Measurements from ENCODE around the gene ARL5A.
"Not testable (repeated sequence)": the region's sequence is repeated elsewhere in the genome, so short reads cannot be mapped to it uniquely, and the experiment has no call there.

ARL5A gene

DNA sequence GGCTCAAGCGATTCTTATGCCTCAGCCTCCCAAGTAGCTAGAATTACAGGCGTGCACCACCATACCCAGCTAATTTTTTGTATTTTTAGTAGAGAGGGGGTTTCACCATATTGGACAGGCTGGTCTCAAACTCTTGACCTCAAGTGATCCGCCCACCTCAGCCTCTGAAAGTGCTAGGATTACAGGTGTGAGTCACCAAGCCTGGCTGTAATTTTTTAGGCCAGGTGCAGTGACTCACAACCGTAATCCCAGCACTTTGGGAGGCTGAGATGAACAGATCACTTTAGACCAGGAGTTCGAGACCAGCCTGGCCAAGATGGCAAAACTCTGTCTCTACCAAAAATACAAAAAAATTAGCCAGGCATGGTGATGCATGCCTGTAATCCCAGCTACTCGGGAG, 33.8 kb downstream of the ARL5A start:
- not testable (repeated sequence) for DNase-seq

DNA sequence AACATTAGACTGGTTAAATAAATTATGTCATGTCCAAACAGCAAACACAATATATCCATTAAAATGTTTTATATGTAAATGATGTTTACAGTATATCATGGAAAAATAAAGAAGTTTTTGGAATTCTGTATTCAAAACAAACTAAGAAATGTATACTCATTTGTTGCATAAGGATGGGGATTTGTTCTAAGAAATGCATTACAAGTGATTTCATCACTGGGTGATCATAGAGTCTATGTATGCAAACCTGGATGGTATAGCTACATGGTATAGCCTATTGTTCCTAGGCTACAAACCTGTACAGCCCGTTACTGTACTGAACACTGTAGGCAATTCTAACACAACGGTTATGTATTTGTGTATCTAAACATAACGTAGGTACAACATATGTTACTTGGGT, 35.1 kb downstream of the ARL5A start:
- DNase-seq: no peak

DNA sequence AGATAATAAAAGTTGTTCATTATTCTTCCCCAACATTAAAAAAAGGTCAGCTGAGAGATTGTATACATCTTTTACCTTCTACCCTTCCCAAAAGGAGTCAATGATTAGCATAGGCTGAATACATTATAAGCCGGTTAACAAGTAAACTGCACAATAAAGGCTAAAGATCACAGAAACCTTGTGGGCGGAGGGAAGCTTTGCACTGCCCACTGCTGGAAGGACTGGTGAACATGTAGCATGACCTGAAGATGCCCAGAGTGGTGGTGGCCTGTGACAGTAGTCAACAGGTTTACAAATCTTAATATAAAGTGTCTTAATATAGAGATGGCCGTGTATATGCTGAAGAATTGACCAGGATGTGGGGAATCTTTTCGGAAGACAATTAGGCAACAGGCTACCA, 35.6 kb downstream of the ARL5A start:
- DNase-seq: no peak

DNA sequence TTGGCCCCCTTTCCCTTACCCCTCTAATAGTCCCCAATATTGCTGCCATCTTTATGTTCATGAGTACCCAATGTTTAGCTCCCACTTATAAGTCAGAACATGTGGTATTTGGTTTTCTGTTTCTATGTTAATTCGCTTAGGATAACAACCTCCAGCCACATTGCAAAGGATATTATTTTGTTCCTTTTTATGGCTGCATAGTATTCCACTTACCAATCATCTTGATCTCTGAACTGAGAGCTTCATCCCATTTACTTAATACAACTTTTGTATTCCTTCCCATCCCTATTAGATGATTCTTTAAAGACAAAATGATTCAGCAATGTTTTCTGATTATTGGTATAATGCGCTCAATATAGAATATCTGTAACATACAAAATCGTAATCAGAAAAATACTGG, 36.7 kb downstream of the ARL5A start:
- no peak for DNase-seq

DNA sequence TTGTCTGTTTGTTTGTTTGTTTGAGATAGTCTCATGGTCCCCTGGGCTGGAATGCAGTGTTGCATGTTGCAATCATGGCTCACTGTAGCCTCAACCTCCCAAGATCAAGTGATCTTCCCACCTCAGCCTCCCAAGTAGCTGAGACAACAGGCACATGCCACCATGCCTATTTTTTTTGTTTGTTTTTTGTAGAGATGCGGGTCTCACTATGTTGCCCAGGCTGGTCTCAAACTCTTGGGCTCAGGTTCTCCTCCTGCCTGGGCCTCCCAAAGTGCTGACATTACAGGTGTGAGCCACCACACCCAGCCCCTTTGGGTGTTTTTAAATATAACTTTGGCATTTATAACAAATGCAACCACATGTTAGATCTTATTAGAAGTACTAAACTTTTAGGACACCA, 37.5 kb downstream of the ARL5A start:
- DNase-seq: no peak

DNA sequence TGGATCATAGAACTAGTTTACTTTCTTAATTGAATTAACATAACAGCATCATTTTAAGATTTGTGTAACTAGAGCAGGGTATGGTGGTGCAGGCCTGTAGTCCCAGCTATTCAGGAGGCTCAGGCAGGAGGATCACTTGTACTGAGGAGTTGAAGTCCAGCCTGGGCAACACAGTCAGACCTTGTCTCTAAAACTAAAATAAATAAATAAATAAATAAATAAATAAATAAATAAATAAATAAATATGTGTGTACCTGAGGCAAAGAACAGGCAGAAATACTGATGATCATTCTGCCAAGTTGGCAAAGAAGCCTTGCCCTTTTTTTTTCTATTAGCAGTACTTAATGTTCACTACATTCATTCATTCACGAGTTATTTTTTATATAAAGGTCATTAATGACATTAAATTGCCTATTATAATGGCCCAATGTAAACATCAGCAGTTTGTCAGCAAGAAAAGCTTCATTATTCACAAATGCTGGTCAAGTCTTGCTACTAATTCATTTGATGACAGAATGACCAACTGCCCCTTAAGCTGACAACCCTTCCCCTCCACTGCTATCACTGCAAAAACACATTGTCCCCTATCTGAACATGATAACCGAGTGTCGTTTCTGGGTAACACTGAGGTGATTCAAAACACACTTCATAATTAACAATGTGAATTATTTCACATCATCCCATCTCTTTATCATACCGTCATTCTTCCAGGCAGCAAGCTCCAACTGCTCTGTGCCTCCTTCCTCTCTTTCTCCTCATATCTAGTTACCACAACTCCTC, 39.0 kb downstream of the ARL5A start:
- DNase-seq: no peak

DNA sequence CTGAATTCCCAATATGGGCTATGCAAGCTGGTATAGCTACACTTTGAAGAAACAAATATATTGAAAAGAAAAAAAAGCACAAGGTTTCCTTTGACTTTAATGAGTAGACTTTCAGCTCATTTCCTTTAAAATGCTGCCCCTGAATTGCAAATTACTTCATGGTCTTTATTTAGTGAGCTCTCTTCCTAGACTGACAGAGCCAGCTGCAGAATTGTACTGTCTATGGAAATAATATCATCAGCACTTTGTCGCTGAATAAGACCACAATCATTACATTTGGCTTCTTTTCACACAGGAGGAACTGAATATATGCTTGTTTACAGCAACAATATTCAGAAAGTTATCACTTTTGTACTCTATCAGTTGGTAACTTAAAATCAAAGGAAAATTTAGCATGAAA, 41.7 kb downstream of the ARL5A start:
- no peak for DNase-seq

DNA sequence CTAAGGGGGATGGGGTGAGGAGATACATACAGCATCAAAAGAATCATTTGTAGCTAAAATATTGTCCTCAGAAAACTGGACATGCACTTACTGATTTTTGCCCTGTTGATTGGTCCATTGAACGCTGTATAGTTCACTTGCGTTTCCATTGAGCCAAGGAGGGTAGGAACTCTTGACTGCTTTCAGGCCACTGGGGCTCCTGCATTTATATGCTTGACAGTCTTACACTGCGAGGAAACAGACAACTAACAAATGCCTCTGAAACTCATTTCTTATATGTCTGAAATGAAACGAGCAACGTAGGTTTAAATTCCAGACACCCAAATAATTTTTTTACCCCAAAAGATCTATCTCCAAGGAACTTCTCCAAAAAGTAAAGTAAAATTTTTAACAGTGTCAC, 42.1 kb downstream of the ARL5A start:
- DNase-seq: no peak

DNA sequence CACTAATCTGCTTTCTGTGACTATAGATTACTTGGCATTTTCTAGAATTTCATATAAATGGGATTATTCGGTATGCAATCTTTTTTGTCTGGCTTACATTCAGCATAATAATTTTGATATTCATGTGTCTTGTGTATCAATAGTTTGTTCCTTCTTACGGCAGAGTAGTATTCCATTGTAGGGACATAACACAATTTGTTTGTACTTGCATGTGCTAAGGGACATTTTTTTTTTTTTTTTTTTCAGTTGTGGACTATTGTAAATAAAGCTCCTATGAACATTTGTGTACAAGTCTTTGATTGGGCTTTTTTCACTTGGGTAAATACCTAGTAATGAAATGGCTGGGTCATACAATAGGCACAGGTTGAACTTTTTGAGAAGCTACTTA, 45.1 kb downstream of the ARL5A start:
- no peak for DNase-seq

DNA sequence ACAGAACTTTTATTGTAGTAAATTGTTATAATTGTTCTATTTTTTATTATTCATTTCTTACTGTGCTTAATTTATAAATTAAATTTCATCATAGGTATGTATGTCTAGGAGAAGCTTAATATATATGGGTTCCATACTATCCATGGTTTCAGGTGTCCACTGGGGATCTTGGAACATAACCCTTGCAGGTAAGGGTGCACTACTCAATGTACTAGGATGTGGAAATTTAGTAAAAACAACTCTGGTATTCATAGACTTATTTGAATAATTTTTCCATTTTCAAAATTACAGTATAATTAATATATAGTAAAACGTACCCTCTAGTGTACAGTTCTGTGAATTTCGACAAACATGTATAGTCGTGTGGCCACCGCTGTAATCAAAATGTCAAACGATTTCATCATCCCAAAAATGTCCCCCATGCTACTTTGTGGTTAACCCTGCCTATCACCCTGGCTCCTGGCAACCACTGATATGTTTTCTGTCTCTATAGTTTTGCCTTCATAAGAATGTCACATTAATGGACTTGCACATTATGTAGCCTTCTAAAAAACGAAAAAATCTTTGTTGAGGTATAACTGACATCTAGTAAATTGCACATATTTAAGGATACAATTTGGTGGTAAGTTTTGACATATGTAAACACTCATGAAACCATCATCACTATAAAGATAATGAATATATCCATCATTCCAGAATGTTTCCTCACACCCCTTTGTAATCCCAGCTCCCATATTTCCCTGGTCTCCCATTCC, 45.7 kb downstream of the ARL5A start:
- DNase-seq: no peak

DNA sequence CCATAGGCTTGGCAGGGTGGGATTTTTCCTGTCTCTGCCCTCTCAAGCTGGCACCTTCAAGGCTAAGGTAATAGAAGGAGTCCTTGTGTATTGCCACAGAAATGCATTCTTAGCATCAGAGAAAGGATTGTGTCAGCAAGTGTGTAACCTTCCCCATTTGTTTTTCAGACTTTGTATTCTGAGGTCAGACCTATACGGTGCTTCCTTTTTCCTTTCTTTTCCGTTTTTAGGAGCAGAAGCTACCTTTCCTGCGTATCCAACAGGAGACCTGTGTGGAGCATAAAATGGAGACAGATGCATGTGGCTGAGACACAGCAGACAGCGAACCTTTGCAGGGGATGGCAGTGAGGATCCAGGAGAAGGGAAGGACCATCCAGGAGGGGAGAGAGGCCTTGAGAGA, 46.6 kb downstream of the ARL5A start:
- DNase-seq: no peak

DNA sequence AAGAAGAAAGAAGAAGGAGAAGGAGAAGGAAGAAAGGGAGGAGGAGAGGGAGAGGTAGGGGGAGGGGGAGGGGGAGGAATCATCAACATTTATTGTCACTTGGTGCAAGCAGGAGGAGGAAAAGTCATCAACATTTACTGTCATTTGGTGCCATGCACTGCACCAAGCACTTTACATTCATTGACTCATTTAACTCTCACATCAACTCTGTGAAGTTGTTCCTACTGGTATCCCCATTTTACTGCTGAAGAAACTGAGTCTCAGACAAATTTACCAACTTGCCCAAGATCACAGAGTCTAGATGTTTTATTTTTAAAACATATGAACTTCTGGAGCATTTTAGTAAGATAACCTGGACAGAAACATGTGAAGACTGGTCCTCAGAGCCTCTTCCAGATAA, 47.3 kb downstream of the ARL5A start:
- no peak for DNase-seq

DNA sequence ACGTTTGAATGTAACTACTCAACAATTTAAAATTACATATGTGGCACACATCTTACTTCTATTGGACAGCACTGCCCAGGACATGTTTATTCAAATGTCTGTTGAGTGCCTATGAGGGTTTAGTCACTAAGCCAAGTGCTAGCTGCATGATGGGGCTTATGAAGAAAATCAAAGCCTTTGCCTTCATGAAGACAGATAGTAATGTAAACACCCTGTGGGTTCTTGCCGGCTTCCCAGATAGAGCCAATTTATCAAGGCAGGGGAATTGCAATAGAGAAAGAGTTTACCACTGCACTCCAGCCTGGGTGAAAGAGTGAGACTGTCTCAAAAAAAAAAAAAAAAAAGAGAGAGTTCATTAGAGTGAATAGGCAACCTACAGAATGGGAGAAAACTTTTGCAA, 50.3 kb downstream of the ARL5A start:
- no peak for DNase-seq

DNA sequence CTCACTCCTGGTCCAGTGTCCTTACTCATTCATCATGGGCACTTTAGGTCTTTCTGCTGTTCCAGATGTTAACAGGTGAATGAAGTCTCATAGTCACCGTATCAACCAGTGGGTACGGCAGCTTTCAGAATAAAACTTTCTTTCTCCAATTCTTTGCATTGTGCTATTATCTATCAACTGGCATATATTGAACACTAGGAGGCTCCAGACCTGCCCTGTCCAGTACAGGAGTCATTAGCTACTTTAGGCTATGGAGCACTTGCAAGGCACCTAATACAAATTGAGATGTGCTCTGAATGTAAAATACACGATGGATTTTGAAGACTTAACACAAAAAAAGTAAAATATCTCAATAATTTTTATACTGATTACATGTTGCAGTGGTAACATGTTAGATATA, 50.7 kb downstream of the ARL5A start:
- DNase-seq: no peak

DNA sequence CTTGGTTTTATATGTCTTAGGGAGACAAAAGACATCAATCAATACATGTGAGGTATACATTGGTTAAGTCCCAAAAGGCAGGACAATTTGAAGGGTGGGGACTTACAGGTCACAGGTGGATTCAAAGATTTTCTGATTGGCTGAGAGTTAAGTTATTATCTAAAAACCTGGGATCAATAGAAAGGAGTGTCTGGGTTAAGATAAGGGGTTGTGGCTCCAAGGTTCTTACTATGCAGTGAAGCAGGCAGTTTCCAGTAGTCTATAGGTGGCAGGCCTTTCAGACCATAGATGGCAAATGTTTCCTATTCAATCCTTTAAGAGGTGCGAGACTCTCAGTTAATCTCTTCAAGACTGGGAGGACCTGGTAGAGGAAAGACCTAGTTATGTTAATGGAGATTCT, 51.9 kb downstream of the ARL5A start:
- no peak for DNase-seq

DNA sequence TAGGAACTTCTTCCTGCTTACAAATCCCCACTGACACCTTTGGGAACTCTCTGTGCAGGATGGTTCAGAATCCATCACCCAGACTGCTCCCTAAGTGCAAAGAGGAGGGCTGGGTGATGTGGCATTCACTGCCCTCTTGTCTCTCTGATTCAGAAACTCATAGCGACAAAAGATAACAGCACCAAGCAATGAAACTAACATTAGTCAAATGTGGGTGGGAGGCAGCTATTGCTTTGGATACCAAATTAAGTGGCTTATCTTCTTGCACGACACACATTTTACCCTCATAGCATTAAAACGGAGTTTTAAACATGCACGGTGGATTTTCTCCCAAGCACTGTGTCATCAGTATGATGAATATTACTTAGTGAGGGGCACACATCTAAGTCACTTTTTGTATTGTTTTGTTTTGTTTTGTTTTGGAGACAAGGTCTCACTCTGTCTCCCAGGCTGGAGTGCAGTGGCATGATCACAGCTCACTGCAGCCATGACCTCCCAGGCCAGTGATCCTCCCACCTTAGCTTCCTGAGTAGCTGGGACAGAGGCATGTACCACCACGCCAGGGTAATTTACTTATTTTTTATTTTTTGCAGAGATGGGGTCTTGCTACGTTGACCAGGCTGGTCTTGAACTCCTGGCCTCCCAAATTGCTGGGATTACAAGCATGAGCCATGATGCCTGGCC, 53.0 kb downstream of the ARL5A start:
- no peak for DNase-seq

DNA sequence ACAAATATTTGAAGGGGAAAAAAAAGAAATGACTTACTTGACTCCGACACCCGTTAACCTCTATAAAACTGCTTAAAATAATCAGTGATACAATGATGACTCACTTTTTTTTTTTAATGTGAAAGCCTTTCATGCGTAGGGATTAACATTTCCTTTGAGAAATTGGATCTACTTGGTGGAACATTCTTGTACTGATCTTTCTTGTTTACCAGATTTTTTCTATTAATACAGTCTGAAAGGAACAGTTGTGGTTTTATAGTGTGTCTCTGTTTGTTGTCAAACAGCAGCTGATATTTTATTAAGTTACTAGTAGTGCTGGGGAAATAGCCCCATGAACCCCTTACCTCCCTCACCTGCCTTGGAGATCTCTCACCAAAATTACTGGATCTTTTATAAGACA, 53.7 kb downstream of the ARL5A start:
- DNase-seq: no peak

DNA sequence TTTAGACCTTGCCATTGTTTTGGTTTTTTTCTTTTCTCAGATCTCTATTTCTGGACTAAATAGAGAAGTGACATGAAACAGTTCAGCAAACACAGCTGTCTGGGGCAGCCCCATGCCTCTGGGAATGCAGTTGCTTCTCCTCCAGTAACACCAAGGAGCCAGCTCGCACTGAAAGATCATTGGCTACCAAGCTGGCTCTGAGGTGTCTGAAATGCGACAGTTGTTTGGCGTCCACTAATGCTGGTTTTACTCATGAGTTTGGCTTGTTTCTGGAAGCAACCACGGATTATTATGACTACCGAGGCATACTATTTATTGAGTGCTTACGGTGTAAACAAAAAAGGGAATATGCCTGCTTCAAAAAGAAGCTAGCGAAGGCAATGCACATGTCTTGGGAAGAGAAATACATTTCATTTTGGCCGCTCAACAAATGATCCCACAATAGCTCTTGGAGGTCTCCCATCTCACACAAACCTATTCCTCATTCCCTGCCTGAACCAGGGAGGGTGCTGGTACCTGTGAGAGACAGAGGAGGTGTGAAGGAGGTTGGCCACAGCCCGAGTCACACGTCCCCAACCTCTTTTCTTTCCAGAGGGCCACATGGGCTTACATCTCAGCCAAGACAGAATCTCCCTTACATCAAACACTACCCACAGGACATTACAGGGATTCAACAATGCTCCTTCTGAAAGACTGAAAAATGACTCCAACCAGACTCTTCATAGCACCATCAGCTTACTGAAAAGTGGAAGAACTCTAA, 56.4 kb downstream of the ARL5A start:
- no peak for DNase-seq

DNA sequence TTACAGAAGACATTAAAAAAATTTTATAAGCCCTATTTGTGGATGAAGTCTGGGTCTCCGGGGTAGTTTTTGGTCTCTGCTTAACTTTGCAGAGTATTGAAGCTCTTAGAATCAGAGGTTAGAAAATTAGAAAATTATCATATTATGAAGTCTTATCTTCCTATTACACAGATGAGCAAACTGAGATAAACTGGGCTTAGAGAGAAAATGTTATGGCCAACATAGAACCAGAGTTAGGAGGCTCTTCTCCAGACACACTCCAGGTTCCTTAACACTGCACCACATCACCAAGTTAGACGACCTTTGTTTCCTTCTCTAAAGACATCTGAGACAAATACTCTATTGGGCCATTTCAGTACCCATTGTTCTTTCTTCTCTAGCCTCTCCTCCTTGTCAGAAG, 57.2 kb downstream of the ARL5A start:
- DNase-seq: no peak

DNA sequence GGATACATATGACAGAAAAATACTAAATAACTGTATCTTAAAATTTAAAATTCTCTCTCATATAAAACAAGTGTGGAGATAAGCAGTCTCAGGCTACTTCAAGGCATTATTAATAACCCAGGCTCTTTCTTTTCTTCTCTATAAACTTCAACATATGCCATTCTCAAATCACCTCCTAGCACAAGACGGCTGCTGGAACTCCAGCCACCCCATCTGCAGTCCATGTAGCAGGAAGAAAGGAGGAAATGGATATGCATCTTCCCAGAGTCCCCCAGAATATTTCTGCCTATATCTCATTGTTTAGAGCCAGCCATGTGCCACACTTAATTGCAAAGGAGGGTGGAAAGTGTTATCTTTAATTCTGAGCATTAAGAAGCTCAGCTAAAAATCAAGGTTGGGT, 58.6 kb downstream of the ARL5A start:
- DNase-seq: no peak

DNA sequence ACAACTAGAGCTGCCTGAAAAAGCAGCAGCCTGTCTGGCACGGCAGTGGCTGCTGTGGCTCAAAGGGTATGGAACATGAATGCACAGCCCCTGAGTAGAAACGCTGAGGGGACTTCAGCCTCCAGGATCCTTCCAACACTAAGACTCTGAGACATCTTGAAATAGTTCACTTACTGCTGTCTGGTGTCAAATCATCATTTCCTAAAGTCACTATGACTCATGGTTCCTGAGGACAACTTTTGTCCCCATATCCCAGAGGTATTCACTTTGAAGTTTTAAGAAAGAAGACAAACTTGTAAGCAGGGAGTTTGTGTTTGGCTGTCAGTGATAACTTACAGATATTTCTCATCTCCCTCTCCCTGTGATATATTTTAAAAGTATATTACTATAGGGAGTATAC, 60.7 kb downstream of the ARL5A start:
- no peak for DNase-seq

DNA sequence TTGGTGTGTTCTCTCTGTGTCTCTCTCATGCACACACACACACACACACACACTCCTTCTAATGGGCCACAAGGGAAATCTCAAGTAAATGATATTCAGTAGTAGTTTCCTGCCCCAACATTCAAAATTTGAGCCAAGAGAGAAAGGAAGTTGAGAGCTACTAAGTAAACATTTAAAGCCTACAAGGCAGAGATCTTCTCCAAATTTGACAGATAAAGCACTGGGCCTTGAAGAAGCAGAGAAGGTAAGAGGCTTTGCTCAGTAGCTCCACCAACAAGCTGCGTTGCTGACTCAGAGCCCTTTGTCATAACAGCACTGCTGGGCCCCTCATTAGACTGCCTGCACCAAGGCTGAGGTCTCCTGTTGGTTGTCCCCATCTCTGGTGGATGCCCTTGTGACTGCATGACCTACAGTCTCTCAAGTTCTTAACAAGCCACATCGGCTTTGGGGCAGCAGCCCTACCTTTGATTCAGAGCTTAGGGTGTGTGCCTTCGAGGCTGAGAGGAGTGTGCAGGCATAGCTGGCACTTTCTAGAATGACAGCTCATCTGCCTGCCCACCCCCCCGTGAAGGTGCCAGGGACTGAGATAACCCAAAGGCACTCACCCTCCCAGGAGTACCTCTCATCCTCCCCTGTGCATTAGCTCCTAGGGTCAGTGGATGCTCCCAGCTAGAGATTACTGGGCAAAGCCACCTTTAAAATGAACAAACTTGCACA, 61.6 kb downstream of the ARL5A start:
- DNase-seq: no peak
